ENCODE measurements around the gene PHLPP1.
"Not testable (repeated sequence)": the region's sequence is repeated elsewhere in the genome, so short reads cannot be mapped to it uniquely, and the experiment has no call there.

The PHLPP1 gene

GRCh38 chr18:62736077-62736855, 20.9 kb downstream of the PHLPP1 start:
- TF ChIP-seq CTCF (conservative IDR thresholded peaks at IDR 0.05; ENCODE audit: low read depth, low read length) = no peak
- H3K4me3 ChIP-seq (ENCODE audit: low read length) = no peak overlapping the region
- DNase-seq (ENCODE audit: low read depth) = no peak

- H3K4me3 ChIP-seq (ENCODE audit: low read length) = no peak overlapping the region
- DNase-seq (ENCODE audit: low read depth) = no peak
- TF ChIP-seq CTCF (conservative IDR thresholded peaks at IDR 0.05; ENCODE audit: low read depth, low read length) = no peak
Observed at GRCh38 chr18:62737241-62737873, 22.0 kb downstream of the PHLPP1 start.

- TF ChIP-seq CTCF (conservative IDR thresholded peaks at IDR 0.05; ENCODE audit: low read depth, low read length) = no peak
- H3K4me3 ChIP-seq (ENCODE audit: low read length) = no peak overlapping the region
- DNase-seq (ENCODE audit: low read depth) = no peak
Observed at GRCh38 chr18:62738639-62739038, 23.3 kb downstream of the PHLPP1 start.

- TF ChIP-seq CTCF (conservative IDR thresholded peaks at IDR 0.05; ENCODE audit: low read depth, low read length) = no peak
- no peak for DNase-seq (ENCODE audit: low read depth)
- no peak overlapping the region for H3K4me3 ChIP-seq (ENCODE audit: low read length)
Observed at GRCh38 chr18:62739911-62740310, 24.6 kb downstream of the PHLPP1 start.

GRCh38 chr18:62740650-62741049, 25.3 kb downstream of the PHLPP1 start:
- not testable (repeated sequence) for H3K4me3 ChIP-seq (ENCODE audit: low read length); DNase-seq (ENCODE audit: low read depth)

- no peak for TF ChIP-seq CTCF (conservative IDR thresholded peaks at IDR 0.05; ENCODE audit: low read depth, low read length)
- no peak overlapping the region for H3K4me3 ChIP-seq (ENCODE audit: low read length)
- no peak for DNase-seq (ENCODE audit: low read depth)
Observed at GRCh38 chr18:62741118-62741566, 25.8 kb downstream of the PHLPP1 start.

- no peak for DNase-seq (ENCODE audit: low read depth)
- H3K4me3 ChIP-seq (ENCODE audit: low read length) = no peak overlapping the region
- no peak for TF ChIP-seq CTCF (conservative IDR thresholded peaks at IDR 0.05; ENCODE audit: low read depth, low read length)
Observed at GRCh38 chr18:62741584-62741983, 26.2 kb downstream of the PHLPP1 start.

Measured in retinal pigment epithelial cell (primary cell).